Measurements from ENCODE around the gene PIMREG.

- no peak for TF ChIP-seq CTCF (conservative IDR thresholded peaks at IDR 0.05 in 1 of 2, IDR thresholded peaks at IDR 0.05 in 1 of 2; ENCODE audit: extremely low read depth in 1 of 2, insufficient read depth in 1 of 2, low read depth in 1 of 2, low read length in 2 of 2)
- TF ChIP-seq EZH2 (IDR thresholded peaks at IDR 0.05; ENCODE audit: borderline replicate concordance, low read length) = no peak
Observed at GRCh38 chr17:6479622-6480302, 35.5 kb downstream of the PIMREG start.

Measured in mammary epithelial cell (primary cell).